ENCODE measurements around the gene AKAP8L. TPM values are rescaled to one million over a fixed set of nuclear protein-coding genes. Genes with fewer than 3 reads are reported as not detected.

The AKAP8L gene
- polyA plus RNA-seq, 1 experiment, result 30.4 TPM

DNA sequence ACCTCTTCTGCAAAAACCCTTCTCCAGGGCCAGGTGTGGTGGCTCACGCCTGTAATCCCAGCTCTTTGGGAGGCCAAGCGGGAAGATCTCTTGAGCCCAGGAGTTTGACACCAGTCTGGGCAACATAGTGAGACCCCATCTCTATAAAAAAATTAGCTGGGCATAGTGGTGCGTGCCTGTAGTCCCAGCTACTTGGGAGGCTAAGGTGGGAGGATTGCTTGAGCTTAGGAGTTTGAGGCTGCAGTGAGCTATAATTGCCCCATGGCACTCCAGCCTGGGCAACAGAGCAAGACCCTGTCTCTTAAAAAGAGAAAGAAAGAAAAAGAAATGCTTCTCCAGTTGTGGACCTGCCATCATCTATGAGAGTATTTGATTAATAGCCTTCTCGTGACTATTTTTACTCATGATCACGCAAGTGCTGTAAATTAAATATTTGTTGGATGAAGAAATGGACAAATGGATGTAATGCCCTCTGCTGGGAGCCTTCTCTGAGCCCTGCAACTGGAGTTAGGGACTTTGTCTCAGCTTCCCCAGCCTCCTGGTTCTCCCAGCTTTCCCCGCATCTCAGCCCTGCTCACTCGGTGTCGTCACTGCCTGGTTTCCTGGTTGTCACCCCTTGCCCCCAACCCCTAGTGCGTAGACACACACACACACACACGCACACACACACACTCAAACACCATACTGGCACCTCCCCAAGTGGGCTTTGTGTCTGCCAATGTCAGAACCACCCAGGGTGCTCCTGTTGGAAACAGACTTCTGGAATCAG lies 18.8 kb upstream of the AKAP8L start:
- no peak for DNase-seq (ENCODE audit: low read depth, low spot score)
- no peaks in the 10 kb centered on the region; the same call in 1 of the 2 replicates for H3K9me3 ChIP-seq (ENCODE audit: control insufficient read depth, insufficient read depth, low read length)
- ChIA-PET POLR2A (interaction anchor here (1.8 to 1.9 kb wide), 2 partner anchors 14 to 19 kb away, joined by 5 to 7 read pairs; partner anchors contain the start of gene AKAP8L), CTCF (interaction anchor here (0.6 to 1.6 kb wide), 6 partner anchors 10 to 345 kb away, joined by 3 to 11 read pairs (median 3); no protein-coding TSS in a partner anchor)
- no peak overlapping the region for H3K4me3 ChIP-seq (ENCODE audit: low read depth, low read length)
- H3K27ac ChIP-seq (ENCODE audit: low read depth, low read length), result peak overlapping the region; percentile 43
- TF ChIP-seq, protein P1, sequence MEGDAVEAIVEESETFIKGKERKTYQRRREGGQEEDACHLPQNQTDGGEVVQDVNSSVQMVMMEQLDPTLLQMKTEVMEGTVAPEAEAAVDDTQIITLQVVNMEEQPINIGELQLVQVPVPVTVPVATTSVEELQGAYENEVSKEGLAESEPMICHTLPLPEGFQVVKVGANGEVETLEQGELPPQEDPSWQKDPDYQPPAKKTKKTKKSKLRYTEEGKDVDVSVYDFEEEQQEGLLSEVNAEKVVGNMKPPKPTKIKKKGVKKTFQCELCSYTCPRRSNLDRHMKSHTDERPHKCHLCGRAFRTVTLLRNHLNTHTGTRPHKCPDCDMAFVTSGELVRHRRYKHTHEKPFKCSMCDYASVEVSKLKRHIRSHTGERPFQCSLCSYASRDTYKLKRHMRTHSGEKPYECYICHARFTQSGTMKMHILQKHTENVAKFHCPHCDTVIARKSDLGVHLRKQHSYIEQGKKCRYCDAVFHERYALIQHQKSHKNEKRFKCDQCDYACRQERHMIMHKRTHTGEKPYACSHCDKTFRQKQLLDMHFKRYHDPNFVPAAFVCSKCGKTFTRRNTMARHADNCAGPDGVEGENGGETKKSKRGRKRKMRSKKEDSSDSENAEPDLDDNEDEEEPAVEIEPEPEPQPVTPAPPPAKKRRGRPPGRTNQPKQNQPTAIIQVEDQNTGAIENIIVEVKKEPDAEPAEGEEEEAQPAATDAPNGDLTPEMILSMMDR (IDR thresholded peaks at IDR 0.05; ENCODE audit: low read depth, low read length), result peak; percentile 56
- no peaks in the 10 kb centered on the region for H3K27me3 ChIP-seq (ENCODE audit: control insufficient read depth, insufficient read depth, low read length)

DNA sequence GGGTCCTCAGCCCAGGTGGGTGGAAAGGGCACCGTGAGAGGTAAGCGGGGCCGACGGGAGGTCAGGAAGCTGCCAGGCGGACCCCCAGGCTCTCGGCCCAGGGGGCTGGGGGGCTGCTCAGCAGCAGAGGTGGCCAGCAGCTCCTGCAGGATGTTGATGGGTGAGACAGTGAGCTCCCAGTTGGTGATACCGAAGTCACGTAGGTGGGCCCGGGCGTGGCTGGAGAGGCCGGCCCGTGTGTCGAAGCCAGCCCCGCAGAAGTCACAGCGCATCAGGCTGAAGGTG lies 18.0 kb upstream of the AKAP8L start:
- TF ChIP-seq, protein P1 (IDR thresholded peaks at IDR 0.05; ENCODE audit: low read depth, low read length), result no peak
- Histone ChIP-seq H3K9me3 (ENCODE audit: control insufficient read depth, insufficient read depth, low read length) (no peaks in the 10 kb centered on the region; the same call in 1 of the 2 replicates), H3K4me3 (ENCODE audit: low read depth, low read length) (no peak overlapping the region), H3K27ac (ENCODE audit: low read depth, low read length) (no peak overlapping the region), H3K27me3 (ENCODE audit: control insufficient read depth, insufficient read depth, low read length) (no peaks in the 10 kb centered on the region)
- no peak for DNase-seq (ENCODE audit: low read depth, low spot score)
- ChIA-PET CTCF (interaction anchor here (0.5 to 1.6 kb wide), 8 partner anchors 15 to 811 kb away, joined by 3 to 11 read pairs (median 3); no protein-coding TSS in a partner anchor), POLR2A (interaction anchor here (1.8 to 1.9 kb wide), 2 partner anchors 15 to 18 kb away, joined by 5 to 7 read pairs; partner anchors contain the start of gene AKAP8L)

DNA sequence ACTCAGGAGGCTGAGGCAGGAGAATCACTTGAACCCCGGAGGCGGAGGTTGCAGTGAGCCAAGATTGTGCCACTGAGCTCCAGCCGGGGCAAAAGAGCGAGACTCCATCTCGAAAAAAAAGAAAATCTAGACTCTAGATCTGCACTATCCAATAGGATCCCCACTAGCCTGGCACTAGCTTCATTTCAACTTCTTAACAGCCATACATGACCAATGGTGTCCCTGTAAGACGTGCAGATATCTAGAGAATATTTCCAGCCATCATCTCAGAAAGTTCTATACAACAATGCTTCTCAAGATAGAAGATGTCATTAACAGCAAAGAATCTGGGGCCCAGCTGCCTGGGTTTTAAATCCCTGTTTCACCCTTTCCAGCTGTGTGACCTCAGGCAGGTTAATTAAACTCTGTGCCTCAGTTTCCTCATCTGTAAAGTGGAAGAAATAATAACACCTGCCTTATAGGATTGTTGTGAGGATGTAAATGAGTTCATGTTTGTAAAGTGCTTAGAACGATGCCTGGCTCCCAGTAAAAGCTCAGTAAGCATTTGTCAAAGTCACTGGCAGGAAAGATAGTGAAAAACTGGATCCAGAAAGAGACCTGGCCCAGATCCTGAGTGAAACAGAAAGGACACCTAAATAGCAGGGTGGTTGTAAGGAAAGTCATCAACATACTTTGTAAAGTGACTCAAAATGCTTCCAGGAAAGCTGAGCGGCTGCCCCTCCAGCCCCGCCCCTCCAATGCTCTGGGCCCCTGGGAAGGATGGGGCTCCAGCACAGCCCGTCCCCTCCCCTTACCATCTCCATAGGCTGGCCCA lies 17.4 kb upstream of the AKAP8L start:
- no peak for DNase-seq (ENCODE audit: low read depth, low spot score)
- POLR2A ChIA-PET, result interaction anchor here (0.5 to 1.9 kb wide), 5 partner anchors 16 to 174 kb away, joined by 3 to 8 read pairs (median 6); partner anchors contain the start of gene AKAP8L
- H3K27ac ChIP-seq (ENCODE audit: low read depth, low read length), result no peak overlapping the region

DNA sequence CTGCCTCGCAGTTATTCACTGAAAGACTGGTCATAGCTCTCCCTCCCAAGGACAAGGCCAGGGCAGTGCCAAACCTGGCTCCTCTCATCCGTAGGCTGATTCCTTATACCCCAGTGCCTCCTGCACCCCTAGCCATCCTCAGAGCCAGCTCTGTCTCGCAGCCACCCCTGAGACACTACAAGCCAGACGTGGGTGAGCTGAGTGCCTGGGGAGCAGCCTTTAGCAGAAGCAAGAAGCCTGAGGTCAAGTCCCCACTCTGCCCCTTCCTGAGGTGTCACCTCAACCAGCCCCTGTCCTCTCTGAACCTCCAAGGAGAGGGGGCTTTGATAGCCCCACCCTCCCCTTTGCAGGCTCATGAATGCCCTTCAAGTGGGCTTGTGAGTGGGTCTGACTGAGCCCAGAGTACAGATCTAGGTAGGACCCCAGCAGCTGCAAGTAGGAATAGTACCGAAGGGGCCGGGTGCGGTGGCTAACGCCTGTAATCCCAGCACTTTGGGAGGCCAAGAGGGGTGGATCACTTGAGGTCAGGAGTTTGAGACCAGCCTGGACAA lies 14.8 kb upstream of the AKAP8L start:
- no peaks in the 10 kb centered on the region; the same call in 1 of the 2 replicates for H3K9me3 ChIP-seq (ENCODE audit: control insufficient read depth, insufficient read depth, low read length)
- ChIA-PET POLR2A (interaction anchor here (0.8 to 2.4 kb wide), 5 partner anchors 12 to 168 kb away, joined by 3 to 15 read pairs (median 8); partner anchors contain the start of genes AKAP8 and AKAP8L), CTCF (interaction anchor here (1.1 kb wide), 1 partner anchor 256 kb away, joined by 3 read pairs; no protein-coding TSS in a partner anchor)
- DNase-seq (ENCODE audit: low read depth, low spot score), result no peak
- peak overlapping the region; percentile 94 for H3K27ac ChIP-seq (ENCODE audit: low read depth, low read length)
- no peaks in the 10 kb centered on the region for H3K27me3 ChIP-seq (ENCODE audit: control insufficient read depth, insufficient read depth, low read length)
- TF ChIP-seq, protein P1 (IDR thresholded peaks at IDR 0.05; ENCODE audit: low read depth, low read length), result no peak
- peak overlapping the region; percentile 64 for H3K4me3 ChIP-seq (ENCODE audit: low read depth, low read length)

More for the DNA sequence above, 17.4 kb upstream of the AKAP8L start:
- Histone ChIP-seq H3K4me3 (ENCODE audit: low read depth, low read length) (no peak overlapping the region), H3K9me3 (ENCODE audit: control insufficient read depth, insufficient read depth, low read length) (no peaks in the 10 kb centered on the region; the same call in 1 of the 2 replicates), H3K27me3 (ENCODE audit: control insufficient read depth, insufficient read depth, low read length) (no peaks in the 10 kb centered on the region)
- TF ChIP-seq, protein P1 (IDR thresholded peaks at IDR 0.05; ENCODE audit: low read depth, low read length), result no peak
- CTCF ChIA-PET, result interaction anchor here (0.5 to 1.6 kb wide), 5 partner anchors 10 to 812 kb away, joined by 3 to 6 read pairs (median 3); no protein-coding TSS in a partner anchor

Measured in AG04450 (cell line).